HCT116 (cell line): ENCODE measurements around the gene GRSF1.

ENCODE experiments used
- EZH2phosphoT487 ChIP-seq: fragments of 200-600 bp; IDR thresholded peaks from 2 replicates; pipeline ENCODE4 v1.6.1; 2018; ENCODE audit warnings: antibody characterized with exemption, borderline replicate concordance
- JUND ChIP-seq: IDR thresholded peaks from 2 replicates; pipeline ENCODE4 v1.6.1; 2012
- POLR2A ChIP-seq: IDR thresholded peaks from 2 replicates; pipeline ENCODE4 v1.7.0; 2011; ENCODE audit warnings: borderline replicate concordance; ENCODE audit not compliant: insufficient read depth, insufficient read length; ENCODE audit errors: extremely low read depth
- POLR2AphosphoS5 ChIP-seq: IDR thresholded peaks from 2 replicates; pipeline ENCODE4 v1.6.1; 2011; ENCODE audit warnings: mild to moderate bottlenecking, low read depth, low read length, moderate library complexity
- RAD21 ChIP-seq: IDR thresholded peaks from 2 replicates; pipeline ENCODE4 v1.6.1; 2012; ENCODE audit warnings: low read depth, mild to moderate bottlenecking
- SP1 ChIP-seq: IDR thresholded peaks from 2 replicates; pipeline ENCODE4 v1.6.1; 2012; ENCODE audit warnings: low read depth
- SRF ChIP-seq: IDR thresholded peaks from 2 replicates; pipeline ENCODE4 v1.6.1; 2012; ENCODE audit warnings: low read depth
- YY1 ChIP-seq: IDR thresholded peaks from 2 replicates; pipeline ENCODE4 v1.6.1; 2011; ENCODE audit warnings: low read length, low read depth, moderate library complexity, mild to moderate bottlenecking; ENCODE audit not compliant: insufficient replicate concordance; ENCODE audit errors: extremely low read depth
- ZFX ChIP-seq: fragments of 450-650 bp; IDR thresholded peaks from 2 replicates; pipeline ENCODE4 v1.6.1; 2017
- ZNF274 ChIP-seq: fragments of 200-500 bp; sonication (Bioruptor generic); IDR thresholded peaks from 2 replicates; pipeline ENCODE4 v1.6.1; 2014; ENCODE audit warnings: mild to moderate bottlenecking, low read depth, low read length, inconsistent platforms
- TF ChIP-seq, protein P1 (sequence below), 3 experiments: fragments of 200-600 bp in 1 of 3; sonication (generic) in 1 of 3; IDR thresholded peaks in 2 of 3; conservative IDR thresholded peaks in 1 of 3; 2 replicates each; pipeline ENCODE4 v1.5.1; 2012 to 2017; ENCODE audit warnings: low read depth in 2 of 3, low read length in 2 of 3, antibody characterized with exemption in 1 of 3, borderline replicate concordance in 1 of 3, control low read depth in 1 of 3, mild to moderate bottlenecking in 1 of 3, mixed read lengths in 1 of 3, mixed run types in 1 of 3, moderate library complexity in 1 of 3; ENCODE audit not compliant: insufficient read depth in 1 of 3

DNA sequence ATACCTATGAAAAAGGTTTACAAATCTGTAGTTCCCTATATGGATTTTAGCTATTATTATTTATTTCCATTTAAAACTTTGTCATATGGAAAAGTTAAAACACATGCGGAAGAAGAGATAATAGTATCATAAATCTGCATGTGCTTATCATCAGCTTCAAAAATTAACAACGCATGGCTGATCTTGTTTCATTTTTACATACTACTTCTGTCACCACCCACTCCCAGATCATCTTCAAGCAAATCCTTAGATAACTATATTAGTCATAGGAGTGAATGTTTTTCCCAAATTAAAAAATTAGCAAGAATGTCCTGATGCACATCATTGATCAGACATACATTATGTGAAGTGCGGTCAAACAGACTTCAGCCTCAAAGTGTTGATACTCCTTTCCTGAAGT is 37.9 kb upstream of the GRSF1 start:
- TF ChIP-seq, protein P1, sequence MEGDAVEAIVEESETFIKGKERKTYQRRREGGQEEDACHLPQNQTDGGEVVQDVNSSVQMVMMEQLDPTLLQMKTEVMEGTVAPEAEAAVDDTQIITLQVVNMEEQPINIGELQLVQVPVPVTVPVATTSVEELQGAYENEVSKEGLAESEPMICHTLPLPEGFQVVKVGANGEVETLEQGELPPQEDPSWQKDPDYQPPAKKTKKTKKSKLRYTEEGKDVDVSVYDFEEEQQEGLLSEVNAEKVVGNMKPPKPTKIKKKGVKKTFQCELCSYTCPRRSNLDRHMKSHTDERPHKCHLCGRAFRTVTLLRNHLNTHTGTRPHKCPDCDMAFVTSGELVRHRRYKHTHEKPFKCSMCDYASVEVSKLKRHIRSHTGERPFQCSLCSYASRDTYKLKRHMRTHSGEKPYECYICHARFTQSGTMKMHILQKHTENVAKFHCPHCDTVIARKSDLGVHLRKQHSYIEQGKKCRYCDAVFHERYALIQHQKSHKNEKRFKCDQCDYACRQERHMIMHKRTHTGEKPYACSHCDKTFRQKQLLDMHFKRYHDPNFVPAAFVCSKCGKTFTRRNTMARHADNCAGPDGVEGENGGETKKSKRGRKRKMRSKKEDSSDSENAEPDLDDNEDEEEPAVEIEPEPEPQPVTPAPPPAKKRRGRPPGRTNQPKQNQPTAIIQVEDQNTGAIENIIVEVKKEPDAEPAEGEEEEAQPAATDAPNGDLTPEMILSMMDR (IDR thresholded peaks at IDR 0.05 in 2 of 3, conservative IDR thresholded peaks at IDR 0.05 in 1 of 3; ENCODE audit: borderline replicate concordance in 1 of 3, insufficient read depth in 1 of 3, low read depth in 2 of 3, low read length in 2 of 3): no peak
- TF ChIP-seq YY1 (no peak), POLR2A (no peak), EZH2phosphoT487 (no peak), JUND (no peak), RAD21 (no peak), SP1 (no peak), ZFX (no peak), POLR2AphosphoS5 (no peak), SRF (no peak), ZNF274 (no peak)
